OCI-LY3 (cell line): ENCODE measurements around the gene NFIC.

Experiments
- CTCF ChIP-seq: fragments of 200-600, 300-600 bp; sonication (generic); IDR thresholded peaks from 2 replicates; pipeline ENCODE4 v1.5.1; 2014; ENCODE audit warnings: antibody characterized with exemption, low read length, low read depth
- EZH2phosphoT487 ChIP-seq: fragments of 200-600 bp; shearing (Covaris generic); IDR thresholded peaks from 2 replicates; pipeline ENCODE4 v1.6.1; 2018; ENCODE audit warnings: antibody characterized with exemption, mixed run types, low read depth

DNA sequence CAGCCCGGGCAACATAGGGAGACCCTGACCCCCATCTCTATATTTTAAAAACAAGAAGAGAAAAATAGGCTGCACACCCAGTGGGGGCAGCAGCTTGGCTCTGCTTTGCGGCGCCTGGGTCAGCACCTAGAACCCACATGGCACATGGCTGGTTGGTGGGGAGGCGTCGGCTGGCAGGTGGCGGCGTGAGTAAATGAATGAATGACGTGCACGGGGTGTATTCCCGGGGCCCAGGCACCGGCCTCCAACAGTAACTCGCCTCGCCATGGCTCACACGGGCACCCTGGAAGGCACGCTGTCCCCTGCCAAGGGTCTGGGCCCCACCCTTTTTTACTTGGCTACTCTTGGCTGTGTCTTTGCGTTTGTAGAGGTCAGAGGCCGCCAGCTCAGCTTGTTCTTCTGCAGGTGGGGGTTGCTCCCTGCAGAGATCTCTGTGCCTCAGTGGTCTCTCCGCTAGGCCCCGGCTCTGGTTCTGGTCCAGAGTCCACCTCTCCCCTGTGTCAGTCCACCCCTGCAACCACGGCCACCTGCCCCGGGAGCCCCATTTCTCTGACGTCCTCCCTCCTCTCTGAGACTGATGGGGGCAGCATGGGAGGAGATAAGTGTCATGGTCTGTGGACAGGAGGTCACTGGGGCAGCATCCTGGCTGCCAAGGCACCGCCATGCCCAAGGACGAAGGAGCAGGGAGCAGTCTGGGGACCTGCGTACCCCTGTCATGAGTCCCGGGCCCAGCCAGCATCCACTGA is 145.3 kb downstream of the NFIC start:
- TF ChIP-seq CTCF (no peak), EZH2phosphoT487 (no peak)
